HG03280 (cell line): Measurements from ENCODE around the gene DNASE2B.
A peak's percentile ranks its signal among the peaks of the same experiment; 100 is the strongest.

Experiments
- ATAC-seq: cut with Tn5 transposase; IDR thresholded peaks from one replicate; pipeline ENCODE4 v1.9.1; 2021; ENCODE audit warnings: mild to moderate bottlenecking, moderate library complexity; ENCODE audit not compliant: unreplicated experiment

Gene DNASE2B

DNA sequence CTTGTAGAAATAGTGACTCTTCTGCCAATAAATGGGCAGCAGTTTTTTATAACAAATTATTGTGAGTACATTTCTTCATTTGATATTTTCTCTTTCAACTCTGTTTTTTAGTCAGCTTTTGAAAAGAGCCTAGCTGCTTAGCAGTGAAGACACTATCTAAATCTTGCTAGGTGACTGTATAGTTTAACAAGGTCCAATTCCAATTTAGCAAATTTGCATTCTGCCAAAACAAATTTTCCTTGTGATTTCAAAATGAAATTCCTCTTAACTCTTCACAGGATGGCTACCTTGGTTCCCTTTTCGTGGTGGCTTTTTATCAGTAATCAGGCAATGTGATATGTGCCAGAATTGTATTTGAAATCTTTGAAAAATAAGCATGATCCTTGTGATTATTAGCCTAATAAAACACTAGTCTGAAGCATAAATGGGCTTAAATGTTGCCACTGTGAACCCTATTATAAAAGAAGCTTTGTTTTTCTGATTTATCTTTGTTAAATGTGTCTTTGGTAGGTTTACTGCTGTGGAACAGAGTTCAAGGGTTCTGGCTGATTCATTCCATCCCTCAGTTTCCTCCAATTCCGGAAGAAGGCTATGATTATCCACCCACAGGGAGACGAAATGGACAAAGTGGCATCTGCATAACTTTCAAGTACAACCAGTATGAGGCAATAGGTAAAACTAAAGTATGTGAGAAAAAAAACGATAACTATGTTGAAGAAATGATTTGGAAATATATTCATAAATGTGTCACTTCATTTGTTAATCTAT, 12.2 kb downstream of the DNASE2B start:
- no peak for ATAC-seq

- ATAC-seq, result no peak
Observed at GRCh38 chr1:84412316-84412942, 14.1 kb downstream of the DNASE2B start.

DNA sequence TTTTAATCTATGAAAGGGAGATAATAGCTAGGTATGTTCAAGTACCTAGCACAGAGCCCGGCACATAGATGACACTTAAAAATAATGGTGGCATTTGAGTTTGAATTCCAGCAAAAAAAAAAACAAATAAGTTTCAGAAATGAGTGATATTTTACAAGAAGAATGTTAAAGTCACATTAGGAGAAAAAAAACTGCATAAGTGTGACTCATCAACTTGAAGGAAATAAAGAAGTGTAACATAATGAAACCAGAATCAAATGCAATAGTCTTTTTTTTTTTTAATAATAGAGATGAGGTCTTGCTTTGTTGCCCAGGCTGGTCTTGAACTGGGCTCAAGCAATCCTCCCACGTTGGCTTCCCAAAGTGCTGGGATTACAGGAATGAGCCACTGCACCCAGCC, 17.1 kb downstream of the DNASE2B start:
- no peak for ATAC-seq

- ATAC-seq, result no peak
Observed at GRCh38 chr1:84422909-84423308, 24.6 kb downstream of the DNASE2B start.

DNA sequence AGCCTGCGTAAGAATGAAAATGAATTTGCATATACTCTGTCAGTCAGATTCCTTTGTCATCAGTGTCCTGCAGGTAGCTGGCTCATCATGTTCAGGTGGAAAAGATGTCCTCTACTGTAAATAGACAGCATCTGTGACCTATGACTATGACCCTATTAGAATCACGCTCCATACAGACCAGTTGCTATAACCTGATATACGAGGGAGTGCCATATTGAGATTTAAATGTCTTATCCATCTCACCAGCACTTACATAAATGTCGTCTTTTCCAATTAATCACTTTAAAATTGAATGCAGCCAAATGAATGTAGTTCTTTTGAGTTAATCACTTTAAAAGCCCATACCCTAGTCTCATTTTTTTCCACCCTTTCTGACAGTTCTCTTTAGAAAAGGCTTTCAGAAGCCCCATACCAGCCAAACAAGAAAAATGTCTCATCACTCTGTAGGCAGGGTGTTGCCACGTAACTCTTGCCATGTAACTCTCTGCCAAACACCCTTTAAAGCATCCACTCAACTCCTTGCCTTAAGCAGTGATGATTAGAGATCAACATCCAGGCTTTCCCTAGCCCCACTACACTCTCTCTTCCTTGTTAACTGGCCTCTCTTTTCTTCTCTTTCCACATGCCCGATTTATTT, 26.3 kb downstream of the DNASE2B start:
- no peak for ATAC-seq

GRCh38 chr1:84425150-84425896, 27.0 kb downstream of the DNASE2B start:
- no peak for ATAC-seq

- ATAC-seq, result no peak
Observed at GRCh38 chr1:84426376-84426775, 28.1 kb downstream of the DNASE2B start.

- ATAC-seq, result no peak
Observed at GRCh38 chr1:84427250-84428188, 29.2 kb downstream of the DNASE2B start.

- ATAC-seq, result no peak
Observed at GRCh38 chr1:84428235-84428634, 30.0 kb downstream of the DNASE2B start.

DNA sequence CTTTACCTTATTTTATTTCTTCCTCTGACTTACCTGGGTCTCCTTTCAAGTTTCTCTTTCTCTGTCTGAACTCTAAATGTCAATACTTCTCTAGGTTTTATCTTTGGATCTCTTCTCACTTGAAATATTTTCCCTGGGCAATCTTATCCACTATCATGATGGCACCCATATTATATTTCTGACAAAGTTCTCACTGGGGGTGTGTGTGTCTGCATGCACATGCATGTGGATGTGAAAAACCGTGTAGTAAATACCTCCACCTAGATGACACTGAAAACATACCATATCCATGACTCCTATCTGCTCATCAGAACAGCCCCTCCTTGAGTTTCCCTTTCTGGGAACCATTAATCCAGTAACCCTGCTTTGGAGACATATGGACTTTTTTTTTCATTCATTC, 30.9 kb downstream of the DNASE2B start:
- no peak for ATAC-seq

DNA sequence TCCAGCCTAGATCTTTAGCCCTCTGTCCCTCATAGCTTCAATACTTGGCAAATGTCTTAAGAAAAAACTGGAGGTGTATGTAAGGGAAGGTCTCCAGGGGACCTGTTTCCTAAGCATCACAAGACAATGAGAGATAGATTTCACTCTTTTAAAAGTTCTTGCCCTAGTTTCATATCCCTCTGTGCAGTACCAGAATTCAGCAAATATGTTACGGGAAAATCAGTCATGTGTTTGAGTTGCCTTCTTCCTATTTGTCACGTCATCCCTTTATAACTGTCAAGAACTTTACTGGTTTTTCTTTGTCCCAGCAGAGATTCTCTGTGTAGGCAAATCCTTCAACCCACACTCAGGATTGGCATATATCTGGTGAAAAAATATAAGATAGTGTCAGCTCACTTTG, 32.3 kb downstream of the DNASE2B start:
- ATAC-seq, result no peak

- peak; percentile 69 for ATAC-seq
Observed at GRCh38 chr1:84433258-84434080, 35.2 kb downstream of the DNASE2B start.

- no peak for ATAC-seq
Observed at GRCh38 chr1:84434081-84434769, 35.9 kb downstream of the DNASE2B start.

DNA sequence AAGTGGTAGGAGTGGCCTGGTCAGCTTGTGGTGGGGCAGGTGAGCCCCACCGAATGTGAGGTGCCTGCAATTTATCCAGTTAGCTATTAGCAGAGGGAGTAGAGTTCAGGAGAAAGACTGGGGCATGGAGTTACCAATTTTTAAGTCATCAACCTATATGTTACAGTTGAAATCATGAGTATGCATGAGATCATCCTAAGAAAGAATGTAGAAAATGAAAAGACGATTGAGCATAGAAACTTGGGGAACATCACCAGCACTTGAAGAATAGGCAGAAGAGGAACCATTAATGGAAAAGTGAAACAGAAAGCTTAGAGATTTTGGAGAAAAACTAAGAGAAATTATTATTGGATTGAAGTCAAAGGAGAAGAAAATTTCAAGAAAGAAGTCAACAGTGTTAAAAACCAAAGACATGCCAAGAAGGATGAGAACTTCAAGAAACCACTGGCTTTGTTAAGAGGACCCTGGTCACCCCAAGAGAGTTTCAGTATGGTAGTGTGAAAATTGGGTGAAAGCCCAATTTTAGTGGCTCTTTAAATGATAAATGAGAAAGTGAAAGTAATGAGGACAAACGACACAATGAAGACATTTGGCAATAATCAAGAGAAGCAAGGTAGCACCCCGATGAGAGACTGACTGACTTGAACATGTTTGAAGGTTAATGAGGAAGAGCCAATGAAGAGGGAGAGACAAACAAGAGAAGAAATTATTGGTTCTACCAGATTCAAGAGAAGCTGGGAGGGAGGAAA, 36.7 kb downstream of the DNASE2B start:
- ATAC-seq, result no peak

- ATAC-seq, result no peak
Observed at GRCh38 chr1:84436876-84437655, 38.8 kb downstream of the DNASE2B start.

GRCh38 chr1:84442256-84442655, 44.0 kb downstream of the DNASE2B start:
- peak; percentile 98 for ATAC-seq
